Measurements from ENCODE around the gene MT4. TPM values are rescaled to one million over a fixed set of nuclear protein-coding genes. Genes with fewer than 3 reads are reported as not detected.

Gene MT4
- total RNA-seq, 4 donors from 2014 or later, result not detected

- intact Hi-C loops (cut with DNase I), result loop anchor here (5.0 kb wide), 1 partner anchor 83 kb away; no protein-coding TSS in a partner anchor
These were observed 35.6 kb downstream of the MT4 start for GRCh38 chr16:56600398-56600999.

GRCh38 chr16:56601325-56601724 lies 36.5 kb downstream of the MT4 start:
- H3K4me3 ChIP-seq, result no peak overlapping the region
- H3K4me1 ChIP-seq, result peaks cover 6 to 12% (median 8%) of the 10 kb centered on the region in 4 donors
- TF ChIP-seq POLR2A (IDR thresholded peaks at IDR 0.05; ENCODE audit: low read depth) (no peak), CTCF (IDR thresholded peaks at IDR 0.05) (no peak), EP300 (IDR thresholded peaks at IDR 0.05) (no peak)
- intact Hi-C loops (cut with DNase I), result loop anchor here (5.0 kb wide), 1 partner anchor 84 kb away; no protein-coding TSS in a partner anchor
- DNase-seq (ENCODE audit: extremely low spot score), result no peak
- H3K27me3 ChIP-seq, result no peaks in the 10 kb centered on the region
- WGBS, result 59% methylated on average over 8 of the region's 9 CpGs
- no peaks in the 10 kb centered on the region for H3K9me3 ChIP-seq
- H3K27ac ChIP-seq (replicated peaks in 1 of 4), result no peak overlapping the region
- H3K36me3 ChIP-seq, result no peaks in the 10 kb centered on the region

More at GRCh38 chr16:56600398-56600999, 35.6 kb downstream of the MT4 start:
- Histone ChIP-seq H3K27me3 (no peaks in the 10 kb centered on the region), H3K4me3 (no peak overlapping the region), H3K4me1 (peaks cover 0 to 3% (median under 1%) of the 10 kb centered on the region in 4 donors), H3K36me3 (no peaks in the 10 kb centered on the region), H3K27ac (replicated peaks in 1 of 4) (no peak overlapping the region), H3K9me3 (no peaks in the 10 kb centered on the region)
- TF ChIP-seq POLR2AphosphoS5 (IDR thresholded peaks at IDR 0.05) (no peak), EP300 (IDR thresholded peaks at IDR 0.05) (no peak), POLR2A (IDR thresholded peaks at IDR 0.05; ENCODE audit: low read depth) (no peak), CTCF (IDR thresholded peaks at IDR 0.05) (peak; percentile 54 to 69 (median 57))
- no peak for DNase-seq (ENCODE audit: extremely low spot score)
- 34% methylated on average over 7 of the region's 8 CpGs for WGBS

- intact Hi-C loops (cut with DNase I), result loop anchor here (5.0 kb wide), 1 partner anchor 86 kb away; no protein-coding TSS in a partner anchor
These were observed 38.7 kb downstream of the MT4 start for GRCh38 chr16:56603589-56603988.

DNA sequence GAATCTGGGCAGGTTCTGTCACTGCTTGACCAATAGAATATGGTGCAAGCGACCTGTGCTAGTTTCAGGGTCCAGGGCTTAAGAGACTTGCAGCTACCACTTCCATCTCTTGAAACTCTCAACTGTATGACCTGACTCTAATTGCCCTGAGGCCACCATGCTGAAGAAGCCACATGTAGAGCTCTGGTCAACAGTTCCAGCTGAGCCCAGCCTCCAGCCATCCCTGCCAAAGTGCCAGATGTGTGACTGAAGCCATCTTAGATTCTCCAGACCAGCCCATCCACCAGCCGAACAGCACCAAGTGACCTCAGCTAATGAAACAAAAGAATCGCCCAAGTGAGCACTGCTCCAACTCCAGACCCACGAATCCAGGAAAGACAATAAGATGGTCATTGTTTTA lies 40.1 kb downstream of the MT4 start:
- Histone ChIP-seq H3K4me3 (no peak overlapping the region), H3K27ac (replicated peaks in 1 of 4) (peak overlapping the region in 2 of 4 donors; percentile 84 to 96), H3K4me1 (peaks cover 35 to 46% (median 39%) of the 10 kb centered on the region in 4 donors), H3K36me3 (no peaks in the 10 kb centered on the region), H3K27me3 (no peaks in the 10 kb centered on the region), H3K9me3 (no peaks in the 10 kb centered on the region)
- no peak for TF ChIP-seq EP300 (IDR thresholded peaks at IDR 0.05)
- no peak for TF ChIP-seq CTCF (IDR thresholded peaks at IDR 0.05)
- no peak for TF ChIP-seq POLR2AphosphoS5 (IDR thresholded peaks at IDR 0.05)
- no peak for TF ChIP-seq POLR2A (IDR thresholded peaks at IDR 0.05; ENCODE audit: low read depth)
- intact Hi-C loops (cut with DNase I), result loop anchor here (5.0 kb wide), 1 partner anchor 88 kb away; no protein-coding TSS in a partner anchor
- no peak for DNase-seq (ENCODE audit: extremely low spot score)
- 87% methylated on average over 4 of the region's 4 CpGs for WGBS

More at GRCh38 chr16:56603589-56603988, 38.7 kb downstream of the MT4 start:
- Histone ChIP-seq H3K27me3 (no peaks in the 10 kb centered on the region), H3K36me3 (no peaks in the 10 kb centered on the region), H3K9me3 (no peaks in the 10 kb centered on the region), H3K4me3 (no peak overlapping the region), H3K4me1 (peaks cover 26 to 32% (median 28%) of the 10 kb centered on the region in 4 donors), H3K27ac (replicated peaks in 1 of 4) (no peak overlapping the region)
- TF ChIP-seq POLR2A (IDR thresholded peaks at IDR 0.05; ENCODE audit: low read depth), result no peak
- peak; percentile 31 to 49 (median 42) for TF ChIP-seq CTCF (IDR thresholded peaks at IDR 0.05)
- peak in 1 of 2 donors; percentile 23 for TF ChIP-seq POLR2AphosphoS5 (IDR thresholded peaks at IDR 0.05)
- TF ChIP-seq EP300 (IDR thresholded peaks at IDR 0.05), result no peak
- no peak for DNase-seq (ENCODE audit: extremely low spot score)
- WGBS, result 38% methylated on average over 4 of the region's 4 CpGs

All from esophagus muscularis mucosa (tissue), 4 donors.